BLaER1 (cell line): ENCODE results near the gene XPR1.

Experiments used
- H3K27ac ChIP-seq: shearing (Covaris generic); formaldehyde crosslinking; 2 replicates; pipeline ENCODE4 v1.8.1; 2022
- H3K27me3 ChIP-seq: shearing (Covaris generic); formaldehyde crosslinking; 2 replicates; pipeline ENCODE4 v1.8.1; 2022
- H3K36me3 ChIP-seq: shearing (Covaris generic); formaldehyde crosslinking; 2 replicates; pipeline ENCODE4 v1.8.1; 2022
- H3K4me1 ChIP-seq: shearing (Covaris generic); formaldehyde crosslinking; 2 replicates; pipeline ENCODE4 v1.8.1; 2022
- H3K4me2 ChIP-seq: shearing (Covaris generic); formaldehyde crosslinking; 2 replicates; pipeline ENCODE4 v1.8.1; 2022
- H3K4me3 ChIP-seq: shearing (Covaris generic); formaldehyde crosslinking; 2 replicates; pipeline ENCODE4 v1.8.1; 2022
- H3K9ac ChIP-seq: shearing (Covaris generic); formaldehyde crosslinking; 2 replicates; pipeline ENCODE4 v1.8.1; 2022
- H3K9me3 ChIP-seq: shearing (Covaris generic); formaldehyde crosslinking; 2 replicates; pipeline ENCODE4 v1.8.1; 2022
- H4K20me1 ChIP-seq: shearing (Covaris generic); formaldehyde crosslinking; 2 replicates; pipeline ENCODE4 v1.8.1; 2022
- Cebpa-rat ChIP-seq: shearing (Covaris generic); IDR thresholded peaks from 2 replicates; pipeline ENCODE4 v1.8.1; 2022

Gene XPR1

DNA sequence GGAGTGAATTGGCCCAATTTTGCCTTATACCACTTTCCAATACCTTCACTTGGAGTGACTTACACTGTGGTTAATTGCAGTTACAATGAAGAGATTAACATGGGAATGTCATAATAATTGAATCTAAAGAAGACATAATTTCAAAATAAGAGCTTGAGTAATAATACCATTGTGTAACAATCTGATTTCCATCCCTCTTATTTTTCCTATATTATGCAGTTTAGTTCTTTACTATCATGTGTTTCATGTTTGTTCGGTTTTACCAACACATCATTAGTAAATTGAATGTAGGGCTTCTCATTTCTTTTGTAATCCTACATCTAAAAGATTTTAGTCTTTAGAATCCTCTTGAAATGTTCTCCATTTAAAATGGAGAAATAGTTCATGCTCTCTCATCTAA is 19.2 kb upstream of the XPR1 start:
- H3K9me3 ChIP-seq: no peaks in the 10 kb centered on the region

DNA sequence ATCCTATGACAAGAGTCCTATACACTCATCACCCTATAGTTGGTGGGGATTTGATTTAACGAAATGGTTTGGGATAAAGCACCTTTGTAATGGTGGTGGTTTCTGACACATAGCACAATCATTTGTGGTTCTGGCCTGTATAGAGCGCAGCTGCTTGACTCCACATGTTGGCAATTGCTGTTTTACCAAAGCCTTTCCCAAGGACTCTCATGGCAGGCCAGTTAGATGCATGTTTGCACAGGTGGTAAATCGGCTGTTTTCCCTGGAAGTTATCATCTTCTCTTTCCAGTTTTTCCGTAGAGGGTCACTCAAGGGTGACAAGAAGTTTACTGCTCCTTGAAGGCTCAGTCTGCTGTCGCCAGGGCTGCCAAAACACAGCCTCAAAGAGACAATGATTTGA is 17.1 kb upstream of the XPR1 start:
- no peak overlapping the region for H3K4me3 ChIP-seq
- H3K27ac ChIP-seq: no peak overlapping the region
- no peak overlapping the region for H3K4me2 ChIP-seq
- no peaks in the 10 kb centered on the region for H3K27me3 ChIP-seq
- no peak for TF ChIP-seq Cebpa-rat
- H3K4me1 ChIP-seq: peaks cover 14% of the 10 kb centered on the region
- no peak overlapping the region for H3K9ac ChIP-seq
- no peaks in the 10 kb centered on the region for H3K9me3 ChIP-seq
- H4K20me1 ChIP-seq: no peaks in the 10 kb centered on the region
- no peaks in the 10 kb centered on the region for H3K36me3 ChIP-seq

More for the DNA sequence above, 19.2 kb upstream of the XPR1 start:
- H3K4me3 ChIP-seq: no peak overlapping the region
- no peak overlapping the region for H3K27ac ChIP-seq
- no peaks in the 10 kb centered on the region for H4K20me1 ChIP-seq
- H3K27me3 ChIP-seq: no peaks in the 10 kb centered on the region
- peaks cover 9% of the 10 kb centered on the region for H3K4me1 ChIP-seq
- no peak for TF ChIP-seq Cebpa-rat
- H3K36me3 ChIP-seq: no peaks in the 10 kb centered on the region
- no peak overlapping the region for H3K9ac ChIP-seq
- no peak overlapping the region for H3K4me2 ChIP-seq

DNA sequence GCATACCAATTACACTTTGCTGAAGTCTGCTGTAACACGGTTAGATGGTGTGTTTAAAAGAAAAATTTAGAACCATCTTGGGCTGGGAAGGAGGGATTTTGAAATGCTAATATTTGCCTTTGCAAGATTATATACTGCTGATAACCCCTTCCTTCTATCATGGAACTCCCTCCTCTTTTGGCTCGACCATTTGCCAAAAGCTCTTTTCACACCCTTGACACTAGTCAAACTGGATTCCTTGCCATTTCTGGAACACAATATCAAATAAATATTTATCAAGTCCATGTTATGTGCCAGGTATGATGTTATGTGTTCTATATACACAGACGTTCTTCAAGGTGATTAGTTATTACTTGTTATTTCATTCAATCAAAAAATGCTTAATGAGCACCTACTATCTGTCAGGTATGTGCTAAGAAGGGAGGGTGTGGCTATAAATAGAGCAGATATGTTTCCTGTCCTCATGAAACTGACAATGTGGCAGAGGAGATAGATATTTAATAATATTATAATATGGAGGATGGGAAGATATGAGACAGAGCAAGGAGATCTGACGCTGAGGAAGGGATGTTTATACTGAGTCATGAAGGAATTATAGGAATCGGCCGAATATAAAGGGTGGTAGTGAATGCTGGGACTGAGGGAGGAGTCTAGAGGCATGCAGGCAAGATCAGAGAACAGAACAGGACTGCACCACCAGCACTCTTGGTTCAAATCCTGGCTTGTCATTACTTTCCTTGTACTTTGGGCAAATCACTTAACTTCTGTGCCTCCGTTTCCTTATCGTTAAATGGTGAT is 16.1 kb upstream of the XPR1 start:
- Histone ChIP-seq H4K20me1 (no peaks in the 10 kb centered on the region), H3K36me3 (no peaks in the 10 kb centered on the region), H3K4me3 (no peak overlapping the region), H3K9ac (no peak overlapping the region), H3K9me3 (no peaks in the 10 kb centered on the region), H3K27me3 (no peaks in the 10 kb centered on the region), H3K4me2 (no peak overlapping the region), H3K27ac (no peak overlapping the region), H3K4me1 (peaks cover 14% of the 10 kb centered on the region)
- no peak for TF ChIP-seq Cebpa-rat

DNA sequence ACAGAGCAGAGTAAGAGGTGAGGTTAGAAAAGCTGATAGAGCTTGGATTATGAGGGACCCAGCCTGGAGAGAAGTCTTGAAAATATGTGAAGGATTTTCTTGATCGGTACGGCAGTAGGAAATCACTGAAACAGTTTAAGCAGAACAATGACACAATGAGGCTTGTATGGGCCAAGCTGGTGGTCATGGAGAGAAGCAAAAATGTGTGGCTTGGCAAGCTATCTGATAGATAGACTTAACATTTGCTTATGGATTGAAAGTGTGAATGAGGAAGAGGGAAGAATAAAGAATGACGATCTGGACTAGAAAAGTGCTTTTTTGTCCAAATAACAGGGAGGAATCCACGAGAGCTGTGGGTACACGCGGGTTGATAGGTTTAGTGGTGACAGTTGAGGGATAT is 15.4 kb upstream of the XPR1 start:
- H3K4me3 ChIP-seq: no peak overlapping the region
- no peak overlapping the region for H3K4me2 ChIP-seq

DNA sequence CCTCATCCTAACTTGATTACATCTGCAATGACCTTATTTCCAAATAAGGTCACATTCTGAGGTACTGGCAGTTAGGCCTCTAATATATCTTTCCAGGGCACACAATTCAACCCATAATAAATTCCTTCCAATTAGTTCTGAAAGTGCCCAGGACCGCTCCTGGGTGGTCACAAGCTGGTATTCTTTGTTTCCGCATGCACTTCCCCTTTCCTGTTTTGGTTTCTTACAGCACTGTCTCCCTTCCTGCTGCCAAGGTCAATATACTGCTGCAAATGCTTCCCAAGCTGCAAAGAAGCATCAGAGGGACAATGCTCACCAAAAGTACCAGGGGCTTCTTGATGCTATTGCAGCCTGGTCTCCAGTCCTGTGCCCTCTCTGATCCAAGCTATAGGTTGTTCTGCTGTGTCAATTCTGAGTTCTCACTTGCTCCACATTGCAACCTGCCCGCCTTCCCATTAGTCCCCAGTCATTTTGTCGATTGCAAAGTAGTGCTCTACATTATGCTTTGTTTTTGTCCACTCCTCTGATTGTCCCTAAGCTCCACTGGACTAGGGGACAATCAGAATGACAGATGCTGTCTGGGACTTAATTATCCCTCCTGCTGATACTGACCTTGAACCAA is 13.9 kb upstream of the XPR1 start:
- H3K9ac ChIP-seq: no peak overlapping the region
- H3K4me1 ChIP-seq: peaks cover 9% of the 10 kb centered on the region
- H4K20me1 ChIP-seq: no peaks in the 10 kb centered on the region
- H3K9me3 ChIP-seq: no peaks in the 10 kb centered on the region
- H3K27ac ChIP-seq: no peak overlapping the region
- H3K4me2 ChIP-seq: peak overlapping the region; percentile 15
- no peak overlapping the region for H3K4me3 ChIP-seq
- no peaks in the 10 kb centered on the region for H3K36me3 ChIP-seq
- TF ChIP-seq Cebpa-rat: no peak
- no peaks in the 10 kb centered on the region for H3K27me3 ChIP-seq

More for the DNA sequence above, 15.4 kb upstream of the XPR1 start:
- Histone ChIP-seq H3K4me1 (peaks cover 12% of the 10 kb centered on the region), H3K36me3 (no peaks in the 10 kb centered on the region), H3K9ac (no peak overlapping the region), H3K9me3 (no peaks in the 10 kb centered on the region), H3K27me3 (no peaks in the 10 kb centered on the region), H3K27ac (no peak overlapping the region), H4K20me1 (no peaks in the 10 kb centered on the region)
- no peak for TF ChIP-seq Cebpa-rat

DNA sequence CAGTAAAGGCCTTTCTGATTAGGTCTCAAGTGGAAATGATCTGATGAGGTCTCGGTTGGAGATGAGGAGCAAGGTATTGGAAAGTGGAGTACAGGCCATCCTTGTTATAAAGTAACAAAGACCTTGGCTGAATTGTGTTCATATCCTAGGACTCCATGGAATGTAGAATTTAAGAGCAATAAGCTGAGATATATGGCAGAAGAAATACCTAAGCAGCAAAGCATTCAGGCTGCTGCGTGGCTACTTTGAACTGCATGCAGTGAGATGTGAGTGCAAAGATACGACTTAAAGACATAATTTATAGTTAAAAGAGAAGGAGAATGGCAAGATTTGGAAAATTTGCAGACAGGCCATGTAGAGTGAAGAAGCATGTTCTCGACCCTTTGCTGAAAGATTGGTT is 11.2 kb upstream of the XPR1 start:
- TF ChIP-seq Cebpa-rat: no peak
- Histone ChIP-seq H3K4me1 (peaks cover 9% of the 10 kb centered on the region), H3K27ac (no peak overlapping the region), H3K27me3 (no peaks in the 10 kb centered on the region), H3K4me3 (no peak overlapping the region), H3K36me3 (no peaks in the 10 kb centered on the region), H3K4me2 (no peak overlapping the region), H3K9ac (no peak overlapping the region), H3K9me3 (no peaks in the 10 kb centered on the region), H4K20me1 (no peaks in the 10 kb centered on the region)

DNA sequence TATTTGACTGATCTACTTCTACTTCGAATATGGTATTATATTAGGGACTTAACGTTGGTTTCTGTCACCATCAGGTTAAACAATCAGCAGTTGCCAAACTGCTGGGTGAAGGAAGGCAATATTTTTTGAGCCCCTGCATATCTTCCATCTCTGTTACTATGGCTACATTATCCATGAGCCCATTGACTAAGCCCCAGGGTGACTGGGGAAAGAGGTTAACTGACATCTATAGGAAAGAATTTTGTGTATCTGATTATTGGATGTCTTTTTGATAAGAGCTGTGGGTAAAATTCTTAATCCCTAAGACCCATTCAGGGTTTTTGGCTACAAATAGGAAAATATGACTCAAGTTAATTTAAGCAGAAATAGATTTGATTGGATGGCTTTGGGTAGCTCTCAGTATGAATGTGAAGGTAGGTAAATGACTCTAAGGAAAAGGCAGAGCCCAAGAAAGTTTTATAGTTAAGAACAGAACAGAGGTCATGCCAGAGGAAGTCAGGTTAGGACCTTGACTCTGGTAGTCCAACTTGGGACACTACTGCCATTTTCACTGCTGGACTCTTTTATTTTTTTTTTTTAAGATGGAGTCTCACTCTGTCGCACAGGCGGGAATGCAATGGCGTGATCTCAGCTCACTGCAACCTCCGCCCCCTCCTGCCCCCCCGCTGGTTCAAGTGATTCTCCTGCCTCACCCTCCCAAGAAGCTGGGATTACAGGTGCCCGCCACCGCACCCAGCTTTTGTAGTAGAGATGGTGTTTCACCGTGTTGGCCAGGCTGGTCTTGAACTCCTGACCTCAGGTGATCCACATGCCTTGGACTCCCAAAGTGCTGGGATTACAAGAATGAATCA is 8.9 kb upstream of the XPR1 start:
- no peak for TF ChIP-seq Cebpa-rat
- no peaks in the 10 kb centered on the region for H3K27me3 ChIP-seq

DNA sequence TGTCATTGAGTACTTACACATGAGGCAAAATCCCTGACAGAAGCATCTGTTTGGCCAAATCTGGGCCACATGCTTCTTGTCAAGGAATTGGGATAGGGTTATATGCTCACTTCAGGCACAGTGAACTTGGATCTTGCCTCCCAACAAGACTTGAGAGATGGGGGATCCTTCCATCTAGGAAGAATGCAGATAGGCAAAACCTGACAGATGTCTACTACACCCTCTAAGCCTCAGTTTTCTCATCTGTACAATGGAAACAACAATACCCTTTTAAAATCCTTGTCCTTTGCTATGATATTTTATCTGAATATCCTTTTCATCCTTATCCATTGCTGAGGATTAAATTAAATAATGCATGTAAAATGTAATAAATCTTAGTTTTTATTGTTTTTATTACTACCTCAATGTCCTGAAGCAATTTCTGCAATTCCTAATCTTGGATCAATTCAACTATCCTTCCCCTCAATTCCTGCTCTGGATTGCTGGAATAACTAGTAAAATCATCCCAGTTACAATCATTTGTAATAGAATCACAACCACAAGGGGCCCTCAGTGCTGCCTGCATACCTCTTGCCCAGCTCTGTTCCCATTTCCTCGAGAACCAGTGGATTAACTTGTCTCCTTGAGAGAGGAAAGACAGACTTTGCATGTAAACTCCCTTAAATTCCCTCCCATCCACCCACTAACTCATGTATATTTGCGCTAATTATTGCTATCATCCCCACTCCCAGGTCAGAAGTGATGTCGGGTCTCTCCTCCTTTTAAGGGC is 8.1 kb upstream of the XPR1 start:
- Histone ChIP-seq H3K9me3 (no peaks in the 10 kb centered on the region), H3K36me3 (no peaks in the 10 kb centered on the region), H3K27ac (no peak overlapping the region), H3K27me3 (no peaks in the 10 kb centered on the region), H3K4me3 (no peak overlapping the region), H4K20me1 (no peaks in the 10 kb centered on the region), H3K4me2 (no peak overlapping the region), H3K9ac (no peak overlapping the region), H3K4me1 (no peaks in the 10 kb centered on the region)
- no peak for TF ChIP-seq Cebpa-rat

More for the DNA sequence above, 8.9 kb upstream of the XPR1 start:
- no peaks in the 10 kb centered on the region for H3K9me3 ChIP-seq
- H3K9ac ChIP-seq: no peak overlapping the region
- peaks cover 3% of the 10 kb centered on the region for H3K4me1 ChIP-seq
- no peaks in the 10 kb centered on the region for H4K20me1 ChIP-seq
- H3K27ac ChIP-seq: no peak overlapping the region
- no peak overlapping the region for H3K4me3 ChIP-seq
- H3K4me2 ChIP-seq: no peak overlapping the region
- H3K36me3 ChIP-seq: no peaks in the 10 kb centered on the region

DNA sequence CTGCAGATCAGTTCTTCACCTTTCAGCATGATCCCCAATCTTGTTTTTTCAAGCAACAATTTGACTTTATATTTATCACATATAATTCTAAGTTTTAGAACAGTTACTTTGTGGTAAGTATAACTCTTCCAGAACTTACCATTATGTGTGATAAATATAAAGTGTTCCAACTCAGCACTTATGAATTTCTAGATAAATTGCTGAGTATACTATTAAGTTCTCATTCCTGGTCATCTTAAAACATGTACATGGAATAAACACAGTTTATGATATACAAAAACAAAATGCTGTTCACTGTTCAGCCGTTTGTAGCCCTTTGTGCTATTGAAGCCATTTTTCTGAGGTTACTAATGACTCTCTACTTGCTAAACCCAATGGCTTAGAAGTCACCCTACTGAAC is 5.1 kb upstream of the XPR1 start:
- no peaks in the 10 kb centered on the region for H3K36me3 ChIP-seq
- no peak overlapping the region for H3K4me3 ChIP-seq
- no peaks in the 10 kb centered on the region for H3K9me3 ChIP-seq
- no peak overlapping the region for H3K4me2 ChIP-seq
- H4K20me1 ChIP-seq: no peaks in the 10 kb centered on the region
- TF ChIP-seq Cebpa-rat: no peak
- H3K27ac ChIP-seq: no peak overlapping the region
- no peaks in the 10 kb centered on the region for H3K27me3 ChIP-seq
- peaks cover 15% of the 10 kb centered on the region for H3K4me1 ChIP-seq
- H3K9ac ChIP-seq: no peak overlapping the region
